Adrenal gland (tissue), 5 donors: ENCODE results near the gene POLR2M.

Experiments used
- CTCF ChIP-seq, 6 experiments: fragments of 450-650 bp in 4 of 6; fragments of 200-600 bp in 2 of 6; sonication (generic) in 1 of 6; IDR thresholded peaks; 1 replicate in 5 of 6; 2 replicates in 1 of 6; pipeline versions ENCODE4 v1.5.1 to v1.8.0; 2016 to 2021; ENCODE audit warnings: antibody characterized with exemption in 6 of 6, mild to moderate bottlenecking in 2 of 6, moderate library complexity in 1 of 6
- POLR2A ChIP-seq, 2 donors: fragments of 450-650 bp; IDR thresholded peaks; one replicate each; pipeline ENCODE4 v1.6.1; 2017; ENCODE audit warnings: antibody characterized with exemption in 2 of 2, mild to moderate bottlenecking in 2 of 2, moderate library complexity in 1 of 2
- donor health status: DM: no; HTN: no; CAD: no.

DNA sequence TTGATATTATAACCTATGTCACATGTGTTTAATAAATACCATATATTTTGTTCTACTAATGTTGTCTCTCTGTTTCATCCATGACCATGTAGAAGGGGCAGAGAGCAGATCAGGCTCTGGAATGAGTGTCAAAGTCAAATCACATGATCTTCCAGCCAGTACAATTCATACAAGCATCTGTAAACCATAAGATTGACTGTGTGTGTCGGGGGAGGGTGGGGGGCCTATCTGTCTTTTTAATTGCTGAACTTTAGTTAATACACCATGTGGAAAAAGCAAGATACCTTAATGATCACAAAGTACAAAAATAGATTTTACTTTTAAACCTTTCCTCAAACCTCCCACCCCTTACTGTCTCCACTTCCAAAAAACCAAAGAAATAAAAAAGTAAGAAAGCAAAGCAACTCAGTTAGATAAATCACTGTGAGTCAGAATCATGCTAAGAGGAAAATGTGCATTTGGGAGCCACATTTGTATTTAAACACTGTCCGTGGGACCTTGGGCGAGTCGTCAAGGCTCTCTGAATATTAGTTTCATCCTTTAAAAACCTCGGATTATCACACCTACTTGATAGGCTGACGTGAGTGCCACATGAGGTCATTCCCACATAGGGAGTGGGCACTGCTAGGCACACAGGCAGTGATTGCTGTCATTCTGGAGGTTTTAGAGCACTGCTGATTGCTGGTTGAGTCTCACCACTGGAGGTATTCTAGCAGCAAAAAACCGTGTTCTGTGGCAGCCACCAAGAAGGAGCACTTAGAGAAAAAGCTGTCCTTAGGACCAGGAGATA lies 21.0 kb upstream of the POLR2M start:
- TF ChIP-seq CTCF (IDR thresholded peaks at IDR 0.05), result no peak
- TF ChIP-seq POLR2A (IDR thresholded peaks at IDR 0.05), result no peak
